ENCODE results near the gene CD2.

GRCh38 chr1:116753312-116753711 lies 918 bp upstream of the CD2 start:
- TF ChIP-seq, protein P1, sequence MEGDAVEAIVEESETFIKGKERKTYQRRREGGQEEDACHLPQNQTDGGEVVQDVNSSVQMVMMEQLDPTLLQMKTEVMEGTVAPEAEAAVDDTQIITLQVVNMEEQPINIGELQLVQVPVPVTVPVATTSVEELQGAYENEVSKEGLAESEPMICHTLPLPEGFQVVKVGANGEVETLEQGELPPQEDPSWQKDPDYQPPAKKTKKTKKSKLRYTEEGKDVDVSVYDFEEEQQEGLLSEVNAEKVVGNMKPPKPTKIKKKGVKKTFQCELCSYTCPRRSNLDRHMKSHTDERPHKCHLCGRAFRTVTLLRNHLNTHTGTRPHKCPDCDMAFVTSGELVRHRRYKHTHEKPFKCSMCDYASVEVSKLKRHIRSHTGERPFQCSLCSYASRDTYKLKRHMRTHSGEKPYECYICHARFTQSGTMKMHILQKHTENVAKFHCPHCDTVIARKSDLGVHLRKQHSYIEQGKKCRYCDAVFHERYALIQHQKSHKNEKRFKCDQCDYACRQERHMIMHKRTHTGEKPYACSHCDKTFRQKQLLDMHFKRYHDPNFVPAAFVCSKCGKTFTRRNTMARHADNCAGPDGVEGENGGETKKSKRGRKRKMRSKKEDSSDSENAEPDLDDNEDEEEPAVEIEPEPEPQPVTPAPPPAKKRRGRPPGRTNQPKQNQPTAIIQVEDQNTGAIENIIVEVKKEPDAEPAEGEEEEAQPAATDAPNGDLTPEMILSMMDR (IDR thresholded peaks at IDR 0.05; ENCODE audit: low read length), result no peak
- TF ChIP-seq EZH2 (optimal IDR thresholded peaks at IDR 0.05; ENCODE audit: low read depth, low read length) (no peak), EZH2phosphoT487 (IDR thresholded peaks at IDR 0.05; ENCODE audit: low read length) (no peak)
